GM04503 (cell line): ENCODE data around the gene PFDN4.

Source experiments
- DNase-seq: peaks from one replicate; pipeline ENCODE4 v3.0.0-alpha.2; 2012; ENCODE audit warnings: low read depth

Gene PFDN4

GRCh38 chr20:54268941-54269340 lies 61.1 kb downstream of the PFDN4 start:
- no peak for DNase-seq
